Caco-2 (cell line): ENCODE data around the gene MUC22. TPM values are rescaled to one million over a fixed set of nuclear protein-coding genes. Genes with fewer than 3 reads are reported as not detected.

Source experiments
- BruUV-seq: library from RNA; stranded (reverse); fragments of 400-500 nt; replicated peaks from 2 replicates; lab custom pipeline; 2021; lab: Mats Ljungman, UMichigan
- CTCF ChIA-PET: fragments of 300-600 bp; sonication (Branson Sonifier 250); formaldehyde crosslinking; loops from one replicate; lab custom pipeline; 2022; ENCODE audit warnings: antibody characterized with exemption; lab: Charles Lee
- POLR2A ChIA-PET: fragments of 300-600 bp; sonication (Branson Sonifier 250); formaldehyde crosslinking; loops from one replicate; lab custom pipeline; 2022; ENCODE audit warnings: antibody characterized with exemption; lab: Charles Lee
- DNase-seq, 2 experiments: peaks; one replicate each; pipeline versions ENCODE4 v3.0.0 to v3.0.0-alpha.2; 2020 to 2022
- H3K27me3 ChIP-seq: replicated peaks from 2 replicates; pipeline ENCODE4 v1.6.0; 2011; ENCODE audit warnings: low read length; ENCODE audit not compliant: control insufficient read depth, insufficient read depth
- H3K36me3 ChIP-seq: 2 replicates; pipeline ENCODE4 v1.5.1; 2011; ENCODE audit warnings: low read length; ENCODE audit not compliant: control insufficient read depth, insufficient read depth
- H3K4me1 ChIP-seq: fragments of 250-450 bp; sonication (Bioruptor Pico); 2 replicates; pipeline ENCODE4 v1.5.1; 2020; ENCODE audit warnings: mild to moderate bottlenecking
- H3K4me3 ChIP-seq: 2 replicates; pipeline ENCODE4 v1.5.1; 2011; ENCODE audit warnings: low read depth, mild to moderate bottlenecking, control low read depth, low read length
- H3K9me3 ChIP-seq: fragments of 250-450 bp; sonication (Bioruptor Pico); 2 replicates; pipeline ENCODE4 v1.5.1; 2020; ENCODE audit warnings: mild to moderate bottlenecking, moderate library complexity
- H3K27ac Mint-ChIP-seq: one replicate; pipeline ENCODE4 v1.8.0; 2022; ENCODE audit warnings: mixed read lengths; ENCODE audit not compliant: unreplicated experiment
- H3K27me3 Mint-ChIP-seq: one replicate; pipeline ENCODE4 v1.8.0; 2022; ENCODE audit warnings: mixed read lengths; ENCODE audit not compliant: insufficient read depth, unreplicated experiment
- H3K36me3 Mint-ChIP-seq: one replicate; pipeline ENCODE4 v1.8.0; 2022; ENCODE audit warnings: mild to moderate bottlenecking, mixed read lengths; ENCODE audit not compliant: insufficient read depth, unreplicated experiment
- H3K4me1 Mint-ChIP-seq: one replicate; pipeline ENCODE4 v1.8.0; 2022; ENCODE audit warnings: low read depth, mixed read lengths; ENCODE audit not compliant: unreplicated experiment
- H3K4me3 Mint-ChIP-seq: one replicate; pipeline ENCODE4 v1.8.0; 2022; ENCODE audit warnings: mild to moderate bottlenecking, moderate library complexity, mixed read lengths; ENCODE audit not compliant: unreplicated experiment
- H3K9me3 Mint-ChIP-seq: one replicate; pipeline ENCODE4 v1.8.0; 2022; ENCODE audit warnings: mixed read lengths; ENCODE audit not compliant: unreplicated experiment
- intact Hi-C: fragments of 100-400 bp; cut with micrococcal nuclease; formaldehyde crosslinking; loops from one replicate; pipeline ENCODE4 v1.10.0; 2022; ENCODE audit not compliant: unreplicated experiment
- total RNA-seq: library from RNA; stranded (reverse); gene quantifications from 2 replicates; pipeline ENCODE4 v1.2.3, GENCODE V29; 2022
- TF ChIP-seq, protein P1 (sequence below), 2 experiments: fragments of 200-600 bp in 1 of 2; IDR thresholded peaks; 1 replicate in 1 of 2; 2 replicates in 1 of 2; pipeline versions ENCODE4 v1.5.1 to v1.8.0; 2011 to 2022; ENCODE audit warnings: antibody characterized with exemption in 1 of 2, control low read depth in 1 of 2, inconsistent platforms in 1 of 2, low read depth in 1 of 2, low read length in 1 of 2, mild to moderate bottlenecking in 1 of 2, moderate library complexity in 1 of 2; ENCODE audit not compliant: insufficient read depth in 1 of 2, severe bottlenecking in 1 of 2, unreplicated experiment in 1 of 2

Gene MUC22
- total RNA-seq, 1 experiment from 2014 or later: not detected

DNA sequence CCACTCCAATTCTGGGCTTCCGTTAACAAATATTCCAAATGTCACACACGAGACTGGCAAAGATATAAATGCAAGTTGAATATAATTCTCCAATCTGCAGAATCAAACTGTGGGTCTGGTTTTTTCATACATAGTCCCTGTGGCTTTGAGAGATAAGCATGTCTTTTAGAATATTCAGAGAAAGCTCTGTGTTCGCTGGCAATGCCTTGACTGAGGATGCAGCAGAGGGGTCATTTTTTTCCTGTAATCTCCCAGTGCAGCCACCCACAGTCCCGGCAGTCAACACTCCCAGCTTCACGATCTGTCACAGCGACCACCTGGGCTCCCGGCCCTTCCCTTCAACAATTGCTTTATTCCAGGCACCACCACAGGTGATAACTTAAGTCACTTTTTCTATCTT lies 30.5 kb downstream of the MUC22 start:
- Histone ChIP-seq H3K9me3 (no peaks in the 10 kb centered on the region), H3K36me3 (no peaks in the 10 kb centered on the region), H3K4me1 (peaks cover 6% of the 10 kb centered on the region; the same call in 1 of the 2 replicates), H3K4me3 (no peak overlapping the region), H3K27me3 (no peaks in the 10 kb centered on the region)
- no peak for DNase-seq
- POLR2A ChIA-PET: no interaction called here
- Mint-ChIP-seq H3K4me1 (no peaks in the 10 kb centered on the region), H3K27me3 (no peaks in the 10 kb centered on the region), H3K9me3 (no peaks in the 10 kb centered on the region), H3K4me3 (no peak overlapping the region), H3K36me3 (no peaks in the 10 kb centered on the region), H3K27ac (peak overlapping the region; percentile 39)
- TF ChIP-seq, protein P1, sequence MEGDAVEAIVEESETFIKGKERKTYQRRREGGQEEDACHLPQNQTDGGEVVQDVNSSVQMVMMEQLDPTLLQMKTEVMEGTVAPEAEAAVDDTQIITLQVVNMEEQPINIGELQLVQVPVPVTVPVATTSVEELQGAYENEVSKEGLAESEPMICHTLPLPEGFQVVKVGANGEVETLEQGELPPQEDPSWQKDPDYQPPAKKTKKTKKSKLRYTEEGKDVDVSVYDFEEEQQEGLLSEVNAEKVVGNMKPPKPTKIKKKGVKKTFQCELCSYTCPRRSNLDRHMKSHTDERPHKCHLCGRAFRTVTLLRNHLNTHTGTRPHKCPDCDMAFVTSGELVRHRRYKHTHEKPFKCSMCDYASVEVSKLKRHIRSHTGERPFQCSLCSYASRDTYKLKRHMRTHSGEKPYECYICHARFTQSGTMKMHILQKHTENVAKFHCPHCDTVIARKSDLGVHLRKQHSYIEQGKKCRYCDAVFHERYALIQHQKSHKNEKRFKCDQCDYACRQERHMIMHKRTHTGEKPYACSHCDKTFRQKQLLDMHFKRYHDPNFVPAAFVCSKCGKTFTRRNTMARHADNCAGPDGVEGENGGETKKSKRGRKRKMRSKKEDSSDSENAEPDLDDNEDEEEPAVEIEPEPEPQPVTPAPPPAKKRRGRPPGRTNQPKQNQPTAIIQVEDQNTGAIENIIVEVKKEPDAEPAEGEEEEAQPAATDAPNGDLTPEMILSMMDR (IDR thresholded peaks at IDR 0.05; ENCODE audit: insufficient read depth in 1 of 2, low read depth in 1 of 2, low read length in 1 of 2, severe bottlenecking in 1 of 2, unreplicated experiment in 1 of 2): no peak
- no TSS peak for BruUV-seq
- CTCF ChIA-PET: interaction anchor here (1.2 to 3.2 kb wide), 7 partner anchors 21 to 127 kb away, joined by 3 to 22 read pairs (median 10); partner anchors contain the start of gene VARS2
- intact Hi-C loops: loop anchor here (1.0 to 5.0 kb wide), 2 partner anchors 108 to 126 kb away; partner anchors contain the start of gene SFTA2

DNA sequence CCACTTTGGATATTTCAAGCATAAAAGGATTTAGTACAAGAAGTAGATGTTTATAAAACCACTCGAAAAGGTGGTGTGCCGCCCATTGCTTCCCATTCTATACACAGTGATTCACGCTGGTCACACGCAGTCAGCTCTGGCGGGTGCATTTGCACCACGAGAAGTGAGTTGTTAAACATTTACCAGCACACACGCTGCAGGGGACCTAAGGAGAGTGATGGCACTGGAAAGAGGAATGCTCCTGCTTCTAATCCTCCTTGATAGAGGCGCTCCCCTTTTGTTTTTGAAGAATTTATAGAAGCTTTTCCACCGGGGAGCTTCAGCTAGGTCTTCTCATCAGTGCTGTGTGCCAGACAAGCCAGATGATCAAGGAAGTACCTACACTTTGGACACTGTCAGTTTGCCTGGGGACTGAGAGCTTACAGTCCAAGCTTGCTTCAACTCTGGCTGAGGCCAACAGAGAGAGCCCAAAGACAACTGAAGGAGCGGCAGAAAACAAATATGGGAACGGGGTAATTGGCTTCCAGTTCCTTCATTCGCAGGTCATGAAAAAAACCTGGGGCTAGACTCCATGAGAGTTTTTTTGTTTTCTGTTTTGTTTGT lies 31.2 kb downstream of the MUC22 start:
- peak overlapping the region; percentile 39 for H3K27ac Mint-ChIP-seq
- BruUV-seq: no TSS peak
- Histone ChIP-seq H3K4me3 (no peak overlapping the region), H3K4me1 (peaks cover 6% of the 10 kb centered on the region; the same call in 1 of the 2 replicates), H3K9me3 (no peaks in the 10 kb centered on the region), H3K36me3 (no peaks in the 10 kb centered on the region), H3K27me3 (no peaks in the 10 kb centered on the region)
- intact Hi-C loops: loop anchor here (1.0 to 5.0 kb wide), 2 partner anchors 109 to 126 kb away; partner anchors contain the start of gene SFTA2
- H3K27me3 Mint-ChIP-seq: no peaks in the 10 kb centered on the region
- H3K4me1 Mint-ChIP-seq: no peaks in the 10 kb centered on the region
- ChIA-PET CTCF (interaction anchor here (0.8 to 3.2 kb wide), 10 partner anchors 20 to 127 kb away, joined by 3 to 22 read pairs (median 10); partner anchors contain the start of gene VARS2), POLR2A (interaction anchor here (0.6 kb wide), 1 partner anchor 136 kb away, joined by 4 read pairs; no protein-coding TSS in a partner anchor)
- TF ChIP-seq, protein P1 (IDR thresholded peaks at IDR 0.05; ENCODE audit: insufficient read depth in 1 of 2, low read depth in 1 of 2, low read length in 1 of 2, severe bottlenecking in 1 of 2, unreplicated experiment in 1 of 2): no peak
- H3K36me3 Mint-ChIP-seq: no peaks in the 10 kb centered on the region
- peak; percentile 58 to 72 for DNase-seq
- H3K4me3 Mint-ChIP-seq: peak overlapping the region; percentile 56
- H3K9me3 Mint-ChIP-seq: no peaks in the 10 kb centered on the region

DNA sequence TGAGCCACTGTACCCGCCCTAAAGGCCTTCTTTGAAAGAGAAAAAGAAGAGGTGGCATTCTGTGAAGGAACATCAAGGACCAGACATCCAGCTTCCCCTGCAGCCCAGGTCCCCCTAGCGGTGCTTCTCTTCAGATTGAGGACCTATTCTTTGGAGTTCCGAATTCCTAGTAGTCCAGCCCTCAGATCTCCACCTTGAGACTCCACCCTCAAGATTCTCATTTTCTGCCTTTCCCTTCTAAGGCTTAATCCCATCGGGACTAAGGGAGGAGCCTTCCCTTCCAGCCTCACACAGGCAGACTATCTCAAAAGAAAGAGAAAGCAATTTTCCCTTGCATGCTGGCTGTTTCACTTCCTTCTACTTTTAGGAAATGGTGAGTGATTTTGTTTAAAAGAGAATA lies 32.5 kb downstream of the MUC22 start:
- Histone ChIP-seq H3K36me3 (no peaks in the 10 kb centered on the region), H3K4me1 (peaks cover 6% of the 10 kb centered on the region; the same call in 1 of the 2 replicates), H3K9me3 (no peaks in the 10 kb centered on the region), H3K4me3 (no peak overlapping the region), H3K27me3 (no peaks in the 10 kb centered on the region)
- H3K4me1 Mint-ChIP-seq: no peaks in the 10 kb centered on the region
- H3K36me3 Mint-ChIP-seq: no peaks in the 10 kb centered on the region
- TF ChIP-seq, protein P1 (IDR thresholded peaks at IDR 0.05; ENCODE audit: insufficient read depth in 1 of 2, low read depth in 1 of 2, low read length in 1 of 2, severe bottlenecking in 1 of 2, unreplicated experiment in 1 of 2): peak; percentile 52 to 68
- no peaks in the 10 kb centered on the region for H3K9me3 Mint-ChIP-seq
- H3K27me3 Mint-ChIP-seq: no peaks in the 10 kb centered on the region
- peak; percentile 57 to 66 for DNase-seq
- intact Hi-C loops: loop anchor here (5.0 kb wide), 1 partner anchor 111 kb away; the partner anchor contains the start of gene SFTA2
- H3K27ac Mint-ChIP-seq: no peak overlapping the region
- BruUV-seq: no TSS peak
- ChIA-PET CTCF (interaction anchor here (0.8 to 3.2 kb wide), 6 partner anchors 28 to 129 kb away, joined by 4 to 22 read pairs (median 8); partner anchors contain the start of gene VARS2), POLR2A (no interaction called here)
- H3K4me3 Mint-ChIP-seq: no peak overlapping the region
